ENCODE results near the gene SEZ6.

SEZ6 gene

DNA sequence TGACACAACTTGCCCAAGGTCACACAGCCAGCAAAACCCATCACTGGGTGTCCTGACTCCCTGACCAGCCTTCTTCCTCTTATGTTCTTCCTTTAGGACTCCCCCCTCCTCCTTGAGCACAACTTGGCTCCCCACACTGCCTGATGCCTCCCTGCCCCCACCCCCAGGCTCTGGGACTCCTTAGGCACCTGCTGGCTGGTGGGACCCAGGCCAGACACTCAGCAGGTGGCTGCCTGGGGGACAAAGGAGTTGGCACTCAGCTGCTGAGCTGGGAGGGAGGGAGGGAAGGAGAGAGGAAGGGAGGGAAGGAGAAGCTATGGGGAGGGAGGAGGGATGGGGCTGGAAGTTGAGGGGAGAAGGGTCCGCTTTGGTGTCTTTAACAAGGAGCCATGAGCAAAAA is 8.0 kb downstream of the SEZ6 start:
- DNase-seq: no peak

DNA sequence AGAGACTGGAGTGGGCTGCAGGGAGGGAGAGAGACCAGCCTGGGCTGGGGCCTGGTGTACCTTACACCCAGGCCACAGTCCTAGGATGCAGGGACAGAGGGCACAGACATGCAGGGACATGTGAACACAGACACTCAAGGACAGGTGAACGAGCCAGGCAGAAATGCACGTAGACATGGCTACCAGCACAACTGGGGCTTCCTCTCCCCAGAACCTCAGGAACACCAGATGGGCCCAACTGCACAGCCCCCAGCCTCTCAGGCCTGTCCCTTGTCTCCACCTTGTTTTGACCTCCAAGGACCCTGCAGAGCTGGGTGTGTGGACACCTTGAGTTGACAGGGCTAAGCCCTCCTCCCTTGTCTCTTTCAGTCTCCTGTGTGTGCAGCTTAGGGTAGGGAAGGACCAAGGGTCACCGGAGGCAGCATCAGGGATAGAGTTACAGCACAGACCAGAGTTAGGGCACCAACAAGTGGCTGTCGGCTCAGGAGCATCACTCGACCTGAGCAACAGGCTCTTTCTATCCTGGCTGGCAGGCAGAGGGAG is 9.2 kb downstream of the SEZ6 start:
- no peak for DNase-seq

DNA sequence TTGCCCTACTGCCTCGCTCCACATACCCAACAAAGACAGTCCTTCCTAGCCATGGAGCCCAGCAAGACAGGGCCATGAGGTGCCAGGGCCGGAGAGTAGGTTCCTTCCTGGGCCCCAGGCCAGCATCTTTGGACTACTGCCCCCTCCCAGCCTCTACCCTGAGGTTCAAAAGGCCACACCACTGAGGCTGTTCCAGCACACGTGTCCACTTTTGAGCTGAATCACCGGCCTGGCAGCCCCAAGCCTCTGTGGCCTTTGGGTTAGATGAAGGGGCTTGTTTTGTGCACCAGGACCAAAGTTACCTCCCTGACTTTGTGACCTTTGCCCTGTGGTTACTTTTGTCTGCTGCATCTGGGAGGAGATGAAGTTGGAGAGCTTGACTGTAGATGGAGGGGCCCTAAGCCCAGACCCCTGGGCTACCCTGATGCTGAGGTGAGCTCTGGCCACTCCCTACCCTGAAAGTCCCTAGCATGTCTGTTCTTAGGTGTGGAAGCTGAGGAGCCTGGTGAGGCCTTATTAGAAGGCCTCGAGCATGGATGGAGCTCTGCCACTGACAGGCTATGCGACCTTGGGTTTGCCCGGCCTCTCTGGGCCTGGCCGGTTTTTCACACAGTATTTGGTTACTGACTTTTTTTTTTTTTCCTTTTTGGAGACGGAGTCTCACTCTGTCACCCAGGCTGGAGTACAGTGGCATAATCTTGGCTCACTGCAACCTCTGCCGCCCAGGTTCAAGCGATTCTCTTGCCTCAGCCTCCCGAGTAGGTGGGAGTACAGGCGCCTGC is 12.0 kb downstream of the SEZ6 start:
- DNase-seq: no peak

DNA sequence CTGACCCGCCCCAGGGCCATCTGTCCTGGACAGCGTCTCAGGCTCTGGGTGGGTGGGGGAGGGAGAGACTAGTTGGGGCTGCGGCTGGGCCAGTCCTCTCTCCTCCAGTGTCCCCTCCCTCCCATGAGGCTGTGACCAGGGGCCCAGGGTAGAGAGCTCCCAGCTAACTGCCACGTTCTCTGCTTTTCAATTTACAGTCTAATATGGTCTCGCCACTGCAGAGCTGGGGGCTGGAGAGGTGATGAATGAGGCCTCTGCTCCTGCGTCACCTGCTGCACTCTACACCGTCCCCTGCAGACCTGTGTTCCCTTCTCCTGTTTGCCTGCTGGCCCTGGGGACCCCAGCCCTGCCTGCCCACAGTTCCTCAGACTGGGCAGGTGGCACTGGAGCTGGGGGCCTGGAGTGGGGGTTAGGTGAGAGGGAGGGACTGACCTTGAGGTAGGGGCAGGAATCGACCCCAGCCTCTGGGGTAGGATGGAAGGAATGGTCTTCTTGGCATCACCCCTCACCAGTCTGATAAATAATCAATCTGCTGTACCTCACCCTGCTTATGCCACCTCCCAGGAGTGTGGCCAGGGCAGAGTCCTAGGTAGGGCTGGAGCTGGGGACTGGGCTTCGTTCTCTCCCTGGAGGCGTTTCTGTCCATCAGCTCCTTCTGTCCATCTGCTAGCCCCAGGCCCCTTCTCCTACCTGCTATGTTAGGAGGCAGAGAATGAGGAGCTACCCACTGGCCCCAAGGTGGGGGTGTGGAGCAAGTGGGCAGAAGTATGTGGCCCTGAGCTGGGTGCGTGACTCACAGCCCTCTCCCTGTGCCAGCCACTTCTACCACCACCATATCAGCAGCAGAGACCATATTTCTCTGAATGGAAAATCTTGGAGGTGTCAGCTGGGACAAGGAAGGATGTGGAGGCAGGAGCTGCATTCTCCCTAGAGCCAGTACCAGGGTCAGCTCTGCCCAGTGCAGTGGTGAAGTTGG is 12.9 kb downstream of the SEZ6 start:
- no peak for DNase-seq

DNA sequence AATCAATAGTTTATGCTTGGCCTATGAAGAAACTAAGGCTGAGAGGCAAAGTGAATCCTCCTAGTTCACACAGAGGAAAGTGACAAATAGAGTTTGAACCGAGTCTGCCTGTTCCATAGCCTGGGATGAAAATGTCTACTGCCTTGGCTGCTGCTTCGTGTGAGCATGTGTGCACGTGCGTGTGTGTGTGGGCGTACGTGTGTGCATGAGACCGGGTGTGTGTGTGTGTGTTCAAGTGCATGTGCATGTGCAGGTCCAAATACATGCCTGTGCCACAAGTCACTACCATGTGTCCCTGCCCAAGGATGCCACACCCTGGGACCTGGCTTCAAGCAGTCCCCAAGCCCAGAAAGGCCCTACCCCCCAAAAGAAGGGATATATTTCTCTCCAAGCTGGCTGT is 13.6 kb downstream of the SEZ6 start:
- no peak for DNase-seq

DNA sequence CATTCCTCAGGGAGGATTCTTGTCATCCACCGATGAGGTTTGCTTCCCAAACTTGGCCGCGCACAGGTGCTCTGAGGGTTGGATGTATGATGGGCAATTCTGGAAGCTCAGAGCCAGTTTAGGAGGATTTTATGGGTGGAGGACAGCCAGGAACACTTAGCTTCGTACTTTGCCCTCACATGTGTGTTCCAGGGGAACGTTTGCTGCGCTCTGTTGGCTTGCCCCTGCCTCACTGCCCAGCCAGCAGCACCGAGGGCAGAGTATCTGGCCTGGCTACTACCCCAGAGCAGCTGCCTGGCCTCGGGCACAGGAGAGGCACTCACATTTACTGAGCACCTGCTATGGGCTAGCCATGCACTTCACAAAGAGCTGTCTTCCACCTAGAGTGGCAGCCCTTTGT is 14.1 kb downstream of the SEZ6 start:
- DNase-seq: no peak

DNA sequence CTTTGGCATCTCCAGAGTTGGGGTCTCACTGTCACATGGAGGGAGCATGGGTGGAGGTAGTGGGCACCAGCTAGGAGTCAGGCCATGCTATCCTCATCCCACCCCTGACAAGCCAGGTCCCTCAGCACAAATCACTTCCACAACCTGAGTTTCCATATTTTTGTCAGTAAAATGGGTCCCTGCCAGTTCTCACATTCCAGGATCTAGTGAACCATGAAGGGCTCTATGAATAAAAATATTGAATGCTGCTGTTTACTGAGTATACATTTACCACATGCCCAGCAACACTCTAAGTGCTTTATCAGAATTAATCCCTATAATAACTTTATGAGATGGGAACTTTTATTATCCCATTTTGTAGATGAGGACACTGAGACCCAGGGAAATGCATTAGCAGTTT is 16.8 kb downstream of the SEZ6 start:
- no peak for DNase-seq

DNA sequence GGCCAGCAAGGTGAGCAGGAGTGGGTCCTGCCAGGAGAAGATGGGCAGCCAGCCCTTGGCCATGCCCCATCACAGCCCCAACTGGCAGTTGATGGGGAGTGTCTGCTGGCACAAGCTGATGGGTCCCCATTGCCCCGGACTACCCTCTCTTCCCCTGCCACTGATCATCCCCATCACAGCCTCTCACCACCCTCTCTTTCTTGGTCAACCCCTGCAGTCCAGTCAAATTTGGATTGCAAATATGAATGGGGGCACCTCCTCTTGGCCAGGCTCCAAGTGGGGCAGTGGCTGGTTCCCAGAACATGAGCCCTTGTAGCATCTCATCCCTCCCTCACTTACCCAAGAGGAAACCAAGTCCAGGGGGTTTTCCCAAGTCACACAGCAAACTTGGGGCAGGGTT is 17.4 kb downstream of the SEZ6 start:
- no peak for DNase-seq

DNA sequence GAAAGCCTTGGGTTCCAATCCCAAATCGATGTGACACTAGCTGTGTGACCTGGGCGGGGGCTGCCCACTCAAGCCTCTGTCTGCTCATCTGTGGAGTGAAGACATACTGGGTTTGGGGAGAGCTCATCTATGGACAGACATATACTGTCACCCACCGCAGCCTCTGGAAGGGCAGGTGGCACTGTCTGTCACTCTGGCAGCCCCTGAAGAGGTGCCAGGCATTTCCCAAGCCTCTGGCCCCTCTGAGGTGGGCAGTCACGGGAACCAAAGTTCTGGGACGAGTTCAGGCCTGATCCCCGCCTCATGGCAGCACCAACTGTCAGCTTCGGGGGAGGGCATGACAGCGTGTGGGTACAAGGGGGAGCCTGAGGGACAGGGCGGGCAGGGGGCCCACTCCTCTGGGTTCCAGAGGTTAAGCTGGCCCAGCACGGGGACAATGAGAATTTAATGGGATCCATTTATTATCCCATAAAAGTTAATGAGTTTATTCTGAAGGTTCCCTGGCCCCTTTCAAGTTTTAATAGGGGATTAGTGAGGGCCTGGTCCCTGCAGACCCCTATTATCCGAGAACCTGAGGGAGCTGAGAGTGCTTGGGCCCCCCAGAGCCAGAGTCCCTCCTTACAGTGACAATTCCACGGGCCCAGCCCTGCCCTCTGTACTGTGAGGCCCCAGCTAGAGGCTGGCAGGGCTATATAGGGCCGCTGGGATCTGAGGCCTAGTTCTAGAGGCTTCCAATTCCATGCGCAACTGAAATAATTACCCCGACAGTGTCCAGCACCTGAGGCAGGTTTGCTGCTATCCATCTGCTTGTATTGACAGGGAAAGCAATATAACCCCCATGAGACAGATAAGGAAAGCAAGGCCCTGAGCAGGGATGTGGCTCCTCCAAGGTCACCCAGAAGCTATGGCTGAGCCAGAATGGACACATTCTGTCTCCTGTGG is 18.8 kb downstream of the SEZ6 start:
- no peak for DNase-seq

DNA sequence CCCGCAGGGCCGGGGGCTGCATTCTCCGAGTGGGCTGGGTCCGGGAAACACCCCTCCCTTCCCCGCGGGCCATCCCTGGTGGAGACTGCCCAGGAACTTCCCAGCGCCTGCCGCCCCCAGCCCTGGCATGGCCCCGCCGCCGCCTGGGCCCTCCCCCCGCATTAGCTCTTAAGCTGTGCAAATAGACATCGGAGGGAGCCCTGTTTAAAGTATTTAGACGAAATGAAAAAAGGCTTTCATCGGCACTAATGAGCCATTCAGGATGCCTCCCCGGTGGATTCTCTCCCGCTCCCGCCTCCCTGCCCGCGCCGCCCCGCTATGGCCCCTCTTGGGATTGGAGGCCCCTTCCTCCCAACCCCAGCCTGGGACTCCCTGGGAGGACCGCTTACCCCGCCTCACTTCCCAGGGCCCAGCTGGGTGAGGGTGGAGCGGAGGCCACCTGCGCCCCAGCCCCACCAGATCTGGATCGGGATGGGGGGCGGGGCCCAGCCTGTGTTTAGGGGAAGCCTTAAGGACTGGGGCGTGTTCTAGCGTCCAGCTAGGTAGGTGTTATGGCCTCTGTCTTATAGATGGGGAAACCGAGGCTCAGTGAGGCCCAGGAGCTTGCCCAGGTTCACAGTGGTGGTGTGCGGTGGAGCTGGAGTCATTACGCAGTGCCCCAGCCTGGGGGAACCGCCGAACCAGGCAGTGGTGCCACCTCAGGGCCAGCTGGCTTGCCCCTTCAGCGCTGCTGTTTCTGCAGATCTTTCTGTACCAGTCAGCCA is 19.7 kb downstream of the SEZ6 start:
- no peak for DNase-seq

DNA sequence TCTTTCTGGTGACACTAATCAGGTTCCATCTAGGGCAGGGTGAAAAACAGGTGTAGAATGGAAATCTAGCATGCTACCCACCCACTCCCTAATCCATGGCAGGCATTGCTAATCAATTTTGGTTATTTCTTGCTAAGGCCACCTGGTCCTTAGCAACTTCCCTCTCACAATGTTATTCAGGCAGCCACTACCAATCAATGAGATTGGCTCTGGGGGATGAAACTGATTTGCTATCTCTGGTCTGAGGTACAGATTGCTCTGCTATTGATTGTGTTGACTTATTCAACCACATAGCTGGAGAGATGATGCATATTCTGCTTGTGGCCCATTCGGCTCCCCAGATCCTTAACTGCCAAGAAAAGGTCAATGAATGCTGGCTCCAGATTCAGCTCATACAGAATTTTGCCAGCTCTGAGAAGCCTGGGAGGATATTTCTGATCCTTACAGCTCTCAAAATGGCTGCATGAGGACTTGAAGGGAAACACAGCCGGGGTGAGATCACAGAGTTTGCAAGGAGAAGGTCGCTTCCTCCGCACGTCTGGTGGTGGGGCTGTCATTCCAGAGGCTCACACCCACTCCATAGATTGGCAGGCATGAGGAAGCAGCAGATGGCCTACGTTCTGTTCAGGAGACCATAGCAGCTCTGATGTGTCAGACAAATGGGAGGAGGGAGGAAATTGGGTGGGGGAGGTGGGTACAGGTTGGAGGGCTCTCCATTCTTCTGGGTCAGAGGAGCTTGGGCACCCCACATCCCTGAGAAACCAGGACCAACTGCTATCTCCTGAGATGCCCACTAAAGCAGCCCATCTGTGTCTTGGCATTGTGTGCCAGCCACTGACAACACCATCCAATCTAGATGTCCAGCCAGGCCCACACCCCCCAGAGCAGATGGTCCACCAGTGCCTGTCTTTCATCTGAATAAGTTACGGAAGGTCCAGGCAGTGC is 22.3 kb downstream of the SEZ6 start:
- no peak for DNase-seq

DNA sequence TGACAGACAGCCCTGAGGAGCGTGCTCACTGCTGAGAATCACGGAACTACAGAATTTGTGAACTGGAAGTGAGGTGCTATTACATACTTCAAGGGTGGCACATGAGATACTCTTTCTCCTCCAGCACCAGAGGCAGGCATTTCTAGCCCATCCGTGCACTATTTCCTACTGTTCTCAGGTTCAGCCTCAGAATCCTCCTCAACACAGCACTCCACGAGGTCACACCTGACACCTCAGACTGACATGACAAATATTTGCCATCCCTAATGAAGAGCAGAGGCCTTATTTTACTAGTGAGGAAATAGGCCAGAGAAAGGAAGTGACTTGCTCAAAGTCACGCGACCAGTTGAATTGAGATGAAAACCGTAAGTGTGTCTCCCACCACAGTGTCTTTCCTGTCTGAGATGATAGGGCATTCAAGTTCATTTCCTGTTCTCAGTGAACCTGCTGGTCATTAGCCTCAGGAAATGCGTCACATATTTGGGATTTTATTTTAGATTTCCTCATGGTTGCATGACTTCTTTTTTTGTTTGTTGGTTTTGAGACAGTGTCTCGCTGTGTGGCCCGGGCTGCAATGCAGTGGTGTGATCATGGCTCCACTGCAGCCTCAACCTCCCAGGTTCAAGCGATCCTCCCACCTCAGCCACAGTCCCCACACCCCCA is 23.6 kb downstream of the SEZ6 start:
- DNase-seq: no peak

DNA sequence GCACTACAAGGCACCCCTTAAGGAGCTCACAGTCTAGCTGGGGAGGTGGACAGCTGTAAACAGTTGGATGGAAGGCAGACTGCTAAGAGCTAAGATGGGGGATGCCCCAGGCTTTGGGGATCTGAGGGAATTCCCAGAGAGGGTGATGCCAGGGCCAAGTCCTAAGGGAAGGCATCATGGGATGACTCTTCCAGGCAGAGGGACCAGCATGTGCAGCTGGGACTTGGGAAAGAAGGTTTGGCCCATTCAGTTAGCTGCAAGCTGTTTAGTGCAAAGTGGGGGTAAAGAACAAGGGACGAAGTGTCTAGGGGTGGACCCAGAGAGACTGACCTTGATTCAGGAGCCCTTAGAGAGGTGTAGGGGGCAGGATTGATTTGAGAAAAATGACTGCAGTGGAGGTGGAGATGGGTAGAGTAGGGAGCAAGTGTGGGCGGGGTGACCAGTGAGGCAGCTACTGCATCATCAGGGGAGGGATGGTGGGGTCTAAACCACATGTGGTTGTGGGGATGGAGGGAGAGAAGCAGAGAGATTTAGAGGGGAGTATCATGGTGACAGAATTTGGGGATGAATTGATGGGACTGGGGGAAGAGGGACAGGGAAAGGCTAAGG is 27.4 kb downstream of the SEZ6 start:
- no peak for DNase-seq

DNA sequence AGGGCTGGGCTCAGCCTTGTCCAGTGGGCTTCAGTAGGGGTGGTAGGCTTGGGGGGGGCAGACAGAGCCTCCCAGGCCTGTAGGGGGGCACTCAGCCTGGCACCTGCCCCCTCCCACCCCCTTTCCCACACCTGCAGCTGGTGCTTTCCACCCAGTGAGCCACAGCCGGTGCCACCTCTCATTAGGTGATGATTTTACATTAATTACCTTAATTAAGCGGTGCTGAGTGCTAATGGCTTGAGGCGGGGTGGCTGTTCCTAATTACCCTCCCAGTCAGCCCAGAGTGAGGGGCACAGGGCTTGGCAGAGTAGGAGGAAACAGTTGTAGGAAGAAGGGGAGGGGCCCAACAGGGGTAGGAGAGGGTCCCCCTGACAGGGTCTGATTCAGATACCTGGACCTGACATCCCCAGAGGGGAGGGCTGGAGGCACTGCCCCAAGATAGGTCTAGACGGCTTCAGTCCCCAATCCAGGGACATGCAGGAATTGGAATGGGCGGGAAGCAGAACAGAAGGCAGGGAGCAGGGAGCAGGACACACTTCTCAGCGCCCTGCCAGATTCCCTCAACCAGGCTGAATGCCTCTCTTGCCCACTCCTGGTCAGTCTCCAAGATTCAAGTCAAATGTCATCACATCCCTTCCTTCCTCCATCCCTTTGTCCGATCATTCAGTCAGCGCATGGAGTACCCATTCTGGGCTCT is 28.0 kb downstream of the SEZ6 start:
- DNase-seq: no peak

DNA sequence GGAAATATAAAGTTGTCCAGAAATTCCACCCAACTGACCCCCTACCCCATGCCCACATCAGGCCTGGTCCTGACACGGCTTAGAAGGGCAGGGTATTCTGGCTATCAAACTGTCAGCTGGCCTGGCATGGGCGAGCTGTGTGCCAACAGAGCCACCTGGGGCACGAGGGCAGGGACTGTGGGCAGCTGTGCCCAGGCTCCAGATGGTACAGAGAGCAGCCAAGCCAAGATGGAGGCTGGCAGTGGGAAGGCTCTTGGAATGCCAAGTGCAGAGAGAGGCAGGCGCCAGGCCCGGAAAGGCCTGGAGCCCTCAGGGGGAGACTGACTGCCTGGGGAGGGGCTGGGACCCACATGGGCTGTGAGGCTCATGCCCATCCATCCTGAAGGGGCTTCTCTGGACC is 30.2 kb downstream of the SEZ6 start:
- DNase-seq: no peak

DNA sequence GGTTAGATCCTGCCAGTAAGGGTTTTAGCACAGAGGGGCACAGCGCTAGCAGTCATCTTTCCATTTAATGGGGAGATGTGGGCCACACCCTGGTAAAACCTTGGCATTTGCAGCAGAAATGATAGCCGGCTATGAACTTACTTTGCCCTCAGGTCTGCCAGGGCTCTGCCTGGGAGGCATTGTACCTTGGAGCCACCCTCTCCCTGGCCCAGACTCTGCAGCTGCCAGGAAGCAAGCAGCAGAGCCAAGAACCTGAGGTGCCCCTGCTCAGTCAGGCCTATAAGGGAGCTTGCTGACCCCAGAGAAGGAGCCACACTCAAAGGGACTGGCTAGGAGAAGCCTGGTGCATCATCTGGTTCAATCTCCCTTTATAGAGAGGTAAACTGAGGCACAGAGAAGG is 30.8 kb downstream of the SEZ6 start:
- DNase-seq: no peak

DNA sequence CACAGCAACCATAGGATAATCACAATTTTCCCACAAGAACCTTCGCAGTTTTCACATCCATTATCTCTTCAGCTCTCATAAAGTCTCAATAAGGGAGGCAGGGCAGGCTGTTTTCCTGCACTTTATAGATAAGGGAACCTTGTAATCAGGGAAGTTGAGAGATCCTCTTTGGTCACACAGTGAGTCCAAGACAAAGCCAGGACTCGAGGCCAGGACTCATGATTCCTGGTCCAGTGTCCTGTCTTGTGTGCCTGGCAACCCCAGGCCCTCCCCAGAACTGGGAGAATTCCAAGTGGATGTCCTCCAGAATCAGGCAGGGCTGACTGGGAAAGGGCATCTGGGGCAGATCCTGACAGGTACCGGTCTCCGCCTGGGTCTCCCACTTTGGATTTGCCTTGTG is 31.4 kb downstream of the SEZ6 start:
- no peak for DNase-seq

DNA sequence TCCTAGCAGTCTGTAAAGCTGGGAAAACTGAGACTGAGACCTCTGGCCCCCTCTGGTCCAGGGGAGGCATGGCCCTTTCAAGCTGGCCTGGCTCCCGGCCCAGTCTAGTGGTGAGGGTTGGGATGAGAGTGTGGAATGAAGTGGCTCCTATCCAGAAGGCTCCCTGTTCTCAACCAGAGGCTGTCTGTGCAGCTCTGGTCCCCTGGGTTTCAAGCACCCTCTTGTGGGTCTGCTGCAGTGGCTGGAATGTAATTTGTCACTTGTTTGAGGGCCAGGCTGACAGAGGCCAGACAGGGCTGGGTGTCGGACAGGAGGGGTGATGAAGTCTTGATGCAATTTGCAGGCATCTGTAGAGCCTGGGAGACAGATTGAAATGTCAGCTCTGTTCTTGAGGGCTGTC is 32.4 kb downstream of the SEZ6 start:
- no peak for DNase-seq

DNA sequence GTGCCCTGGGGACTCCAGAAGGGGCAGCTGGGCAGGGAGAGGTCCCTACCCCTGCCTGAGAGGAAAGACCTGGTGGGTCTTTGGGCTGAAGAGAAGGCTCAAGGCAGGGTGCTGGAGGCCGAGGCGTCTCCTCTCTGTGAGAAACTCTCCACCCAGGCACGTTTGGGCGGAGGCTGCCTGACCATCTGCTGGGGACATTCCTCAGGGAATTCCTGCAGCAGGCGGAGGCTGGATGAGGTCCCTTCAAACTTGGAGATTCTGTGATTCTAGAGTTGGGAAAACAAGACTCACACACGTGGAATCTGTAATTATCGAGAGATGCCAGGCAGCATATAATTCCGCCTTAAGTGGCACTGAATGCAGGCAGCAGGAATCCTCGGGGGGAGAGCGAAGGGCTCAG is 33.4 kb downstream of the SEZ6 start:
- DNase-seq: no peak
